ENCODE measurements around the gene HPSE2. TPM values are rescaled to one million over a fixed set of nuclear protein-coding genes. Genes with fewer than 3 reads are reported as not detected.

The HPSE2 gene
- total RNA-seq, 1 donor from 2014 or later = not detected

DNA sequence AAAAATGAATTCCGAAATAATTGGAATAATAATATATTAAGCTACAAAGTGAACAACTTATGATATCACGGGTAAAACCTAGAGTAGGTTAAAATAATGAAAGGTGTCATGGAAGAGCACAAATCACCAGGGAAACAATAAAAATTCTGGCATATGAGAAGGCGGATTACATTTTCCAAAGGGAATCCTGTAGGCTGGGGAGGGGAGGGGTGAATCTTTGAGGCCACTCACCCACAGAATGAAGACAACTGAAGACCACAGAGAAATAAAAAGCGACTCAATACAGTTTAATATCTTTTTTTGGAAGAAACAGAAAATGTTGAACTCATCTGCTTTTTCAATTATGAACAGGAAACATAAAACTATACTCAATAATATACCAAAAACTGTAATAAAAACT, 659.6 kb downstream of the HPSE2 start:
- TF ChIP-seq, protein P1, sequence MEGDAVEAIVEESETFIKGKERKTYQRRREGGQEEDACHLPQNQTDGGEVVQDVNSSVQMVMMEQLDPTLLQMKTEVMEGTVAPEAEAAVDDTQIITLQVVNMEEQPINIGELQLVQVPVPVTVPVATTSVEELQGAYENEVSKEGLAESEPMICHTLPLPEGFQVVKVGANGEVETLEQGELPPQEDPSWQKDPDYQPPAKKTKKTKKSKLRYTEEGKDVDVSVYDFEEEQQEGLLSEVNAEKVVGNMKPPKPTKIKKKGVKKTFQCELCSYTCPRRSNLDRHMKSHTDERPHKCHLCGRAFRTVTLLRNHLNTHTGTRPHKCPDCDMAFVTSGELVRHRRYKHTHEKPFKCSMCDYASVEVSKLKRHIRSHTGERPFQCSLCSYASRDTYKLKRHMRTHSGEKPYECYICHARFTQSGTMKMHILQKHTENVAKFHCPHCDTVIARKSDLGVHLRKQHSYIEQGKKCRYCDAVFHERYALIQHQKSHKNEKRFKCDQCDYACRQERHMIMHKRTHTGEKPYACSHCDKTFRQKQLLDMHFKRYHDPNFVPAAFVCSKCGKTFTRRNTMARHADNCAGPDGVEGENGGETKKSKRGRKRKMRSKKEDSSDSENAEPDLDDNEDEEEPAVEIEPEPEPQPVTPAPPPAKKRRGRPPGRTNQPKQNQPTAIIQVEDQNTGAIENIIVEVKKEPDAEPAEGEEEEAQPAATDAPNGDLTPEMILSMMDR (conservative IDR thresholded peaks at IDR 0.05; ENCODE audit: low read depth, low read length) = no peak
- no peak overlapping the region for H3K4me3 ChIP-seq (ENCODE audit: low read depth, low read length)
- no peak for DNase-seq (ENCODE audit: low read depth)

GRCh38 chr10:98572594-98572993, 663.1 kb downstream of the HPSE2 start:
- no peak for DNase-seq (ENCODE audit: low read depth)
- TF ChIP-seq, protein P1 (conservative IDR thresholded peaks at IDR 0.05; ENCODE audit: low read depth, low read length) = no peak
- no peak overlapping the region for H3K4me3 ChIP-seq (ENCODE audit: low read depth, low read length)

GRCh38 chr10:98570834-98571233, 664.8 kb downstream of the HPSE2 start:
- no peak for DNase-seq (ENCODE audit: low read depth)
- H3K4me3 ChIP-seq (ENCODE audit: low read depth, low read length) = no peak overlapping the region
- TF ChIP-seq, protein P1 (conservative IDR thresholded peaks at IDR 0.05; ENCODE audit: low read depth, low read length) = no peak

DNA sequence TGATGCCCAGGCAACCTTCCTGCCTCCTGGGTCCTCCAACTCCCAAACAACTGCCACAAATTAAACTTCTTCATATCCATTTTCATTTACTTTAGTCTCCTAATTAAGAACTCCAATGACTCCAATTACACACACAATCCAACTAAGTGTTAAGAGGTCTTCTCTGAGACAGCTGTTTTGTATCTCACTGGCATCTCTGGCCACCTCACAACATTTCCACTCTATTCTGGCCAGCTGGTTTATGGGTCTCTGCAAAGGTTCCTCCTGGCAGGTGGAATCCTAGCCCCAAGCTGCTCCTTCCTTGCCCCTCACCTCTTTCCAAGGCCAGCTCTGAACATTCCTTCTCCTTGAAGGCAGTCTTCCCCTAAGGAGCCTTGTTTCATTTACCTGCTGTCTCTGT, 665.8 kb downstream of the HPSE2 start:
- H3K4me3 ChIP-seq (ENCODE audit: low read depth, low read length) = no peak overlapping the region

DNA sequence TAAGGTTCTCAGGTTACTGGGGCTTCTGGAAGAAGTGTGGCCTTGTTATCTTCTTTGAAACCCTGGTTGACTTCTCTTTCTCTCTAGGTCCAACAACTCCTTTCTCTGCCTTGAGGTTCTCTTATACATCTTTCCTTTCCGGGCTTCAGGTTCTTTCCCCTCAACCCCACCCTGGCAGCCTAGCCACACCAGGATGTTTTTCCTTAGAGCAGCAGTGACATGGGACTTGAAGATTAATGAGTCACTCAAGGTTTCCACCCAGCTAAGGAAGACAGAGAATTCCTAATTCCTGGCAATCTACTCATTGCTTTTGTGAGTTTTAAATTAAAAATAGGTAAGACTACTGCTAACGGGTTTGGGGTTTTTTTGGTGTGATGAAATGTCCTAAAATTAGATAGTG, 667.1 kb downstream of the HPSE2 start:
- TF ChIP-seq, protein P1 (conservative IDR thresholded peaks at IDR 0.05; ENCODE audit: low read depth, low read length) = no peak
- no peak overlapping the region for H3K4me3 ChIP-seq (ENCODE audit: low read depth, low read length)
- DNase-seq (ENCODE audit: low read depth) = no peak

More for the DNA sequence above, 665.8 kb downstream of the HPSE2 start:
- TF ChIP-seq, protein P1 (conservative IDR thresholded peaks at IDR 0.05; ENCODE audit: low read depth, low read length) = no peak
- DNase-seq (ENCODE audit: low read depth) = no peak

GRCh38 chr10:98567391-98568133, 668.1 kb downstream of the HPSE2 start:
- TF ChIP-seq, protein P1 (conservative IDR thresholded peaks at IDR 0.05; ENCODE audit: low read depth, low read length) = no peak
- H3K4me3 ChIP-seq (ENCODE audit: low read depth, low read length) = no peak overlapping the region
- no peak for DNase-seq (ENCODE audit: low read depth)

GRCh38 chr10:98563811-98564210, 671.8 kb downstream of the HPSE2 start:
- no peak for DNase-seq (ENCODE audit: low read depth)
- TF ChIP-seq, protein P1 (conservative IDR thresholded peaks at IDR 0.05; ENCODE audit: low read depth, low read length) = no peak
- no peak overlapping the region for H3K4me3 ChIP-seq (ENCODE audit: low read depth, low read length)

Measured in epithelial cell of proximal tubule (primary cell).